SK-N-SH treated with all-trans-retinoic acid at 6 μM for 48 hours (cell line): ENCODE results near the gene TDRD9.

Experiments used
- PPARA ChIP-seq: fragments of 250-450 bp; sonication (Bioruptor Pico); IDR thresholded peaks from 2 replicates; pipeline ENCODE4 v1.5.0; 2020; ENCODE audit warnings: mild to moderate bottlenecking, borderline replicate concordance
- ZNF70 ChIP-seq: fragments of 450-650 bp; formaldehyde crosslinking; IDR thresholded peaks from 2 replicates; pipeline ENCODE4 v1.5.0; 2020; ENCODE audit warnings: mild to moderate bottlenecking, moderate library complexity
- TF ChIP-seq, protein P1 (sequence below): fragments of 250-450 bp; sonication (Bioruptor Pico); IDR thresholded peaks from 2 replicates; pipeline ENCODE4 v1.8.0; 2020; ENCODE audit warnings: mild to moderate bottlenecking, moderate library complexity, borderline replicate concordance
- TF ChIP-seq, protein P2 (sequence below): fragments of 250-450 bp; sonication (Bioruptor Pico); IDR thresholded peaks from 2 replicates; pipeline ENCODE4 v1.8.0; 2021; ENCODE audit warnings: low read depth, mild to moderate bottlenecking, moderate library complexity, borderline replicate concordance

DNA sequence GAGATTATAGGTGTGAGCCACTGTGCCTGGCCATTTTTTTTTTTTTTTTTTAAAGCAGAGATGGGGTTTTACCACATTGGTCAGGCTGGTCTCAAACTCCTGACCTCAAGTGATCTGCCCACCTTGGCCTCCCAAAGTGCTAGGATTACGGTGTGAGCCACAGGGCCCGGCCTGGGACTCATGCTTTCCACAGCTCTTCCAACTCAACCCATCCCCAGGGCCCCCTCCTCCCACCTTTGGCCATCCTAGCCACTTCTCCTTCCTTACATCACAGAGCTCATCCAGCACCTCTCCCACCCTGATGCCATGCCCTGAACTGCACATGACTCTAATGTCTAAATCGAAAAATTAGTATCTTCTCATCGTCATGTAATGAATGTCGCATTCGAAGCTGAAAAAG is 12.6 kb upstream of the TDRD9 start:
- TF ChIP-seq, protein P1, sequence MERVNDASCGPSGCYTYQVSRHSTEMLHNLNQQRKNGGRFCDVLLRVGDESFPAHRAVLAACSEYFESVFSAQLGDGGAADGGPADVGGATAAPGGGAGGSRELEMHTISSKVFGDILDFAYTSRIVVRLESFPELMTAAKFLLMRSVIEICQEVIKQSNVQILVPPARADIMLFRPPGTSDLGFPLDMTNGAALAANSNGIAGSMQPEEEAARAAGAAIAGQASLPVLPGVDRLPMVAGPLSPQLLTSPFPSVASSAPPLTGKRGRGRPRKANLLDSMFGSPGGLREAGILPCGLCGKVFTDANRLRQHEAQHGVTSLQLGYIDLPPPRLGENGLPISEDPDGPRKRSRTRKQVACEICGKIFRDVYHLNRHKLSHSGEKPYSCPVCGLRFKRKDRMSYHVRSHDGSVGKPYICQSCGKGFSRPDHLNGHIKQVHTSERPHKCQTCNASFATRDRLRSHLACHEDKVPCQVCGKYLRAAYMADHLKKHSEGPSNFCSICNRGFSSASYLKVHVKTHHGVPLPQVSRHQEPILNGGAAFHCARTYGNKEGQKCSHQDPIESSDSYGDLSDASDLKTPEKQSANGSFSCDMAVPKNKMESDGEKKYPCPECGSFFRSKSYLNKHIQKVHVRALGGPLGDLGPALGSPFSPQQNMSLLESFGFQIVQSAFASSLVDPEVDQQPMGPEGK = no peak
- no peak for TF ChIP-seq ZNF70
- TF ChIP-seq PPARA (CRISPR knock-in tag) = no peak
- TF ChIP-seq, protein P2, sequence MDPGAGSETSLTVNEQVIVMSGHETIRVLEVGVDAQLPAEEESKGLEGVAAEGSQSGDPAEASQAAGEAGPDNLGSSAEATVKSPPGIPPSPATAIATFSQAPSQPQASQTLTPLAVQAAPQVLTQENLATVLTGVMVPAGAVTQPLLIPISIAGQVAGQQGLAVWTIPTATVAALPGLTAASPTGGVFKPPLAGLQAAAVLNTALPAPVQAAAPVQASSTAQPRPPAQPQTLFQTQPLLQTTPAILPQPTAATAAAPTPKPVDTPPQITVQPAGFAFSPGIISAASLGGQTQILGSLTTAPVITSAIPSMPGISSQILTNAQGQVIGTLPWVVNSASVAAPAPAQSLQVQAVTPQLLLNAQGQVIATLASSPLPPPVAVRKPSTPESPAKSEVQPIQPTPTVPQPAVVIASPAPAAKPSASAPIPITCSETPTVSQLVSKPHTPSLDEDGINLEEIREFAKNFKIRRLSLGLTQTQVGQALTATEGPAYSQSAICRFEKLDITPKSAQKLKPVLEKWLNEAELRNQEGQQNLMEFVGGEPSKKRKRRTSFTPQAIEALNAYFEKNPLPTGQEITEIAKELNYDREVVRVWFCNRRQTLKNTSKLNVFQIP (CRISPR knock-in tag) = no peak
